Fibroblast of villous mesenchyme (primary cell): ENCODE data around the gene SLC44A1. TPM values are rescaled to one million over a fixed set of nuclear protein-coding genes. Genes with fewer than 3 reads are reported as not detected.
A peak's percentile ranks its signal among the peaks of the same experiment; 100 is the strongest.

ENCODE experiments used
- DNase-seq: peaks from one replicate; pipeline ENCODE4 v3.0.0-alpha.2; 2010; ENCODE audit warnings: low read depth
- H3K4me3 ChIP-seq: 2 replicates; pipeline ENCODE4 v1.5.1; 2011; ENCODE audit warnings: low read depth, mild to moderate bottlenecking, low read length
- total RNA-seq: library from RNA; depleted of rRNA; stranded (reverse); fragments of >200 nt; gene quantifications from 2 replicates; pipeline ENCODE4 v1.2.3, GENCODE V29; 2012
- TF ChIP-seq, protein P1 (sequence below): IDR thresholded peaks from 2 replicates; pipeline ENCODE4 v1.5.1; 2012; ENCODE audit warnings: low read depth, mild to moderate bottlenecking, low read length; ENCODE audit not compliant: insufficient read depth

Gene SLC44A1
- total RNA-seq, 1 donor, result 37.1 TPM

DNA sequence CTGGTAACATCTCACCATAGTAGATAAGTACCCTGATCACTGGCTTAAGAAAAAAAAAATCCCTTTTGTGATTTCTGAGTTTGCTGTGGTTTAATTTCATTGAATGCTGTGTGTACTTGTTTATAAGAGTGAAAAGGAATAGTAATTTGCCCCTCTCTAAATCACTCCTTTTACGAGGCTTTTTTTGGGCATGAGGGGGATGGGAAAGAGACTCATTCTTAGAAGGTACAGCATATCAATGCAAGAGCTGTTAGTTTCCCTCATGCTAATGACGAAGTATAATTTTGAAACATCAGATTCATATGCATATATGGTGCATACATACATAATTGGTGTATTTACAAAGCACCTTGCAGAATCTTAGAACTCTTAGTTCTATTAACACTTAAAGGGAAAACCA is 2.4 kb upstream of the SLC44A1 start:
- no peak for DNase-seq
- peak overlapping the region; percentile 26 for H3K4me3 ChIP-seq
- TF ChIP-seq, protein P1, sequence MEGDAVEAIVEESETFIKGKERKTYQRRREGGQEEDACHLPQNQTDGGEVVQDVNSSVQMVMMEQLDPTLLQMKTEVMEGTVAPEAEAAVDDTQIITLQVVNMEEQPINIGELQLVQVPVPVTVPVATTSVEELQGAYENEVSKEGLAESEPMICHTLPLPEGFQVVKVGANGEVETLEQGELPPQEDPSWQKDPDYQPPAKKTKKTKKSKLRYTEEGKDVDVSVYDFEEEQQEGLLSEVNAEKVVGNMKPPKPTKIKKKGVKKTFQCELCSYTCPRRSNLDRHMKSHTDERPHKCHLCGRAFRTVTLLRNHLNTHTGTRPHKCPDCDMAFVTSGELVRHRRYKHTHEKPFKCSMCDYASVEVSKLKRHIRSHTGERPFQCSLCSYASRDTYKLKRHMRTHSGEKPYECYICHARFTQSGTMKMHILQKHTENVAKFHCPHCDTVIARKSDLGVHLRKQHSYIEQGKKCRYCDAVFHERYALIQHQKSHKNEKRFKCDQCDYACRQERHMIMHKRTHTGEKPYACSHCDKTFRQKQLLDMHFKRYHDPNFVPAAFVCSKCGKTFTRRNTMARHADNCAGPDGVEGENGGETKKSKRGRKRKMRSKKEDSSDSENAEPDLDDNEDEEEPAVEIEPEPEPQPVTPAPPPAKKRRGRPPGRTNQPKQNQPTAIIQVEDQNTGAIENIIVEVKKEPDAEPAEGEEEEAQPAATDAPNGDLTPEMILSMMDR, result no peak

DNA sequence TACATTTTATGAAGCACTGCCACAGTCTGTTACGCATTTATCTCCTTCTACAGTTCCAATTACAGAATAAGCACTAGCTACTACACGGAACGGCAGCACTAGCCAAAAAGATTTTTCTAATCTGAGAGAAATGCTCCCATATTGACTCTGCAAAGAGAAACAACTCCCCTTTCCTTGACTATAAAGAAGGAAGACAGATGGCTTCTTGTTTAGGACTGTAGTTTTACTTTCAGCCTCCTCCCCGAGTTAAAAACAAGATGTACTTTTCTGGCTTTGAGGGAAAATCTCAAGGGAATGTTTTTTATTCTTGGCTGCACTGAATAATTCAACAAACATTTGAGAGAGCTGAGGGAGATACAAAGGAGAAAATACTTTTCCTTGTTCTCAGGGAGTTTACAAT is 1.9 kb upstream of the SLC44A1 start:
- peak; percentile 72 for DNase-seq
- TF ChIP-seq, protein P1, result no peak
- H3K4me3 ChIP-seq, result peak overlapping the region; percentile 26

DNA sequence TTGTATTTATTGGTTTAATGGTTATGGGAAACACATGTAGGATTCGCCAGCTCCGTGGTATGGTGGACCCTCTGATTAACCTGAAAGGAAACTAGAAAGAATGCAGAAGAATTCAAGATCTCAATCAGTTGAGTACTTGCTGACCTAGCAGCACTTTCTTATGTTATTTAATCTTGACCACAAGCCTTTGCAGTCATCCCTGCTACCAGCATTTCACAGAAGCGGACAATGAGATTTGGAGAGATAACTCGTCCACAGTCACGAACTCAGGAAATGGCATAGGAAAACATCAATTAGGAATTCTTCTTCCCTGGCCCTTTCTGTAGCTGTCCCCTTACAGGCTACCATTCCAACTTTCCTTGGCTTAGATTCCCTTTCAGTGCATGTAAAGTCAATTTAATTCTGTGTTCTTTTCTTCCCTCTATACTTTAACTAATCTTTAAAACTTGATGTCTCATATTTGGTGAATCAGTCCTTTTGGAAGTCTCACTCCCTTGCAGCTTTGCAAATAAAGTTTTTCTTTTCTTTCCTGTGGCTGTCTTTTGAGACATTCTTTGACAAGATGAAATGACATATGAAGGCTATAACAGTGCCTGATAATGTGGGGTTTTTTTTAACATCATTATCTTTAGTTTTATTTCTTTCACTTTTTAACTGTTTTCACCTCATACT is 1.3 kb upstream of the SLC44A1 start:
- peak overlapping the region; percentile 26 for H3K4me3 ChIP-seq
- peak; percentile 72 for DNase-seq
- TF ChIP-seq, protein P1, result no peak

DNA sequence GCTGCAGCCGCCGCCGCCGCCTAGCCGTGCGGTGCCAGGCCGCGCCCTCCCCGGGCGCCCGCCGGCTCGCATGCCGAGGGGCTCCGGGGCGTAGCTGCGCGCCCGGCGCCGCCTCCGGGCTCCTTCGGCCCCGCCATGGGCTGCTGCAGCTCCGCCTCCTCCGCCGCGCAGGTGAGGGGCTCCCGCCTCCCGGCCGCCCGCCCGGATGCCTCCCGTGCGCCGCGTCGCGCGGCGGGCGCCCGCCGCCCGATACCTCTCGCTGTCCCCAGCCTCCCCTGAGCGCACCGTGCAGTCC is 230 bp downstream of the SLC44A1 start:
- no peak for DNase-seq
- H3K4me3 ChIP-seq, result peak overlapping the region; percentile 86
- TF ChIP-seq, protein P1, result no peak

DNA sequence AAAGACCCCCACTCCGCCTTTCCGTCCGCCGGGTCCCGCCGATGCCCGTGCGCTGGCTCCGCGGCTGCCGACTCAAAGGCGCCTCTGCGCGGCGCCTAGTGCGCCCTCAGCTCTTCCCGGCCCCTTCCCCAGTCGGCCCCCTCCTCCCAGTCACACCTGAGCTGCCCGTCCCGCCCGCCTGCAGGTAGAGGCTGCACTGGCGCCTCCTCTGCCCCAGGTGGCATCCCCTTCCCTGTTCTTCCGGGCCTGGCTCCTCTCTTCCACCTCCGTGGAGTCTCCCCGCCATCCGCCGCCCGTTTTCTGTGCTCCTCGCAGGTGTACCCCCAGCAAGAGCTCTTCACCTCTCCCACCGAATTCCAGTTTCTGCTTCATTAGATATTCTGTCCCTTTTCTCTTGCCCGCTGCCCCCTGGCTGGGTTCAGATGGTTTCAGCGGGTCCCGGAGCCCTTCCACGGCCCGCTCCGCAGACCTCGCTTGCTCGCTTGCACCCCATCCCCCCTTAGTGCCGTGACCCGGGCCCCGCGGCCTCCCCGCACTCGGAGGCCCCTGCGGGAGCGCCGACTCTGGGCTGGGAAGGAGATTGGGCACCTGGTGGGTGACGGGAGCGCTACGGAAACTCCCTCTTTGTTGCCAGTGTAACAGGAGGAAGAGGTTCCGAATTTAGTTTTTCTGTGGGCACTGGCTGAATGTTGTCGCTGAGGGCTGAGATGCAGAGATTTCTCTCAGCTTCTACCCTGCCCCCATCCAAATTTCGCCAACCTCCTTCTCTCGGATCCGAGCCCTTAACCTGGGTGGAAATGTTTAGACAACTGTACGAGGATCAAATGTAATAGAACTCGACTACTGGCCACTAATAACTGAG is 809 bp downstream of the SLC44A1 start:
- TF ChIP-seq, protein P1, result no peak
- DNase-seq, result peak; percentile 37
- peak overlapping the region; percentile 86 for H3K4me3 ChIP-seq

DNA sequence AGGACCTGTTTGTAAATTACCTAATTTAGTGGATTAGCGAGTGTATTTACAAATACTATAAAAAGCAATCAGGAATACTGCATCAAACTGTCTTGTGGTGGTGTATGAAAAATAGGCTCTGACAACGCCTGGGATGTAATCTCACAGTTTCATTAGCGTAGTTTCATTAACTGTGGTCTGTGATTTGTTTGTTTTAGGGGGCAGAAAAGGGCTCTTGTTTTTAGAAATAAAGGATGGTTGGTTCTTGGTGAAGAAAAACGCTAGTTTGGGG is 1.4 kb downstream of the SLC44A1 start:
- TF ChIP-seq, protein P1, result no peak
- peak overlapping the region; percentile 86 for H3K4me3 ChIP-seq
- no peak for DNase-seq
